HL-60 (cell line): Measurements from ENCODE around the gene SLC12A5.
A peak's percentile ranks its signal among the peaks of the same experiment; 100 is the strongest.

ENCODE experiments used
- DNase-seq, 2 experiments: peaks; one replicate each; pipeline ENCODE4 v3.0.0-alpha.2; 2010 to 2020; ENCODE audit warnings: low read depth in 1 of 2, low spot score in 1 of 2
- H3K27ac ChIP-seq: fragments of 250-450 bp; sonication (Bioruptor Pico); replicated peaks from 2 replicates; pipeline ENCODE4 v1.5.1; 2020; ENCODE audit warnings: mild to moderate bottlenecking, moderate library complexity
- H3K27me3 ChIP-seq: fragments of 250-450 bp; sonication (Bioruptor Pico); 2 replicates; pipeline ENCODE4 v1.5.1; 2021; ENCODE audit warnings: mild to moderate bottlenecking, moderate library complexity; ENCODE audit not compliant: insufficient read depth, poor library complexity, severe bottlenecking
- H3K4me3 ChIP-seq: replicated peaks from 2 replicates; pipeline ENCODE4 v1.5.1; 2011; ENCODE audit warnings: mild to moderate bottlenecking, control low read depth, low read length; ENCODE audit not compliant: insufficient read depth
- CTCF ChIP-seq: IDR thresholded peaks from one replicate; pipeline ENCODE4 v1.5.1; 2011; ENCODE audit warnings: low read length, control low read depth, inconsistent platforms; ENCODE audit not compliant: insufficient read depth
- GABPA ChIP-seq: IDR thresholded peaks from 2 replicates; pipeline ENCODE4 v1.6.1; 2012; ENCODE audit warnings: low read depth
- POLR2AphosphoS5 ChIP-seq: IDR thresholded peaks from 2 replicates; pipeline ENCODE4 v1.6.1; 2012; ENCODE audit warnings: low read depth
- SPI1 ChIP-seq: IDR thresholded peaks from 2 replicates; pipeline ENCODE4 v1.6.1; 2012; ENCODE audit warnings: low read depth, mild to moderate bottlenecking, borderline replicate concordance
- TF ChIP-seq, protein P1 (sequence below): IDR thresholded peaks from 2 replicates; pipeline ENCODE4 v1.6.1; 2012; ENCODE audit warnings: low read depth; ENCODE audit not compliant: insufficient replicate concordance

SLC12A5 gene

DNA sequence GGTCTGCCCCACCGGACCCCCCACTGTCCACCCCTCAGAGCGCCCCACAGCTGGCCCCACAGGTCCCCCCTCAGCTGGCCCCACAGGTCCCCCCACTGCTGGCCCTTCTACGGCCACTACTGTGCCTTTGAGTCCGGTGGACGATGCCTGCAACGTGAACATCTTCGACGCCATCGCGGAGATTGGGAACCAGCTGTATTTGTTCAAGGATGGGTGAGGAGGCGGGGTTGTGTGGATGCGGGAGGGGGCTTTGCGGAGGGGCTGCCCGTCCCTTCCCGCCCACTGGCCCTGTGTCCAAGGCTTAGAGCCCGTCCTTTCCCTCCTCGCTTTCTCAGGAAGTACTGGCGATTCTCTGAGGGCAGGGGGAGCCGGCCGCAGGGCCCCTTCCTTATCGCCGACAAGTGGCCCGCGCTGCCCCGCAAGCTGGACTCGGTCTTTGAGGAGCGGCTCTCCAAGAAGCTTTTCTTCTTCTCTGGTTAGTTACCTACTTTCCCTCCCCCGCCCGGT lies 15.6 kb upstream of the SLC12A5 start:
- no peak for DNase-seq
- no peak overlapping the region for H3K4me3 ChIP-seq
- H3K27ac ChIP-seq, result no peak overlapping the region
- TF ChIP-seq SPI1 (no peak), GABPA (no peak), CTCF (no peak), POLR2AphosphoS5 (no peak)
- TF ChIP-seq, protein P1, sequence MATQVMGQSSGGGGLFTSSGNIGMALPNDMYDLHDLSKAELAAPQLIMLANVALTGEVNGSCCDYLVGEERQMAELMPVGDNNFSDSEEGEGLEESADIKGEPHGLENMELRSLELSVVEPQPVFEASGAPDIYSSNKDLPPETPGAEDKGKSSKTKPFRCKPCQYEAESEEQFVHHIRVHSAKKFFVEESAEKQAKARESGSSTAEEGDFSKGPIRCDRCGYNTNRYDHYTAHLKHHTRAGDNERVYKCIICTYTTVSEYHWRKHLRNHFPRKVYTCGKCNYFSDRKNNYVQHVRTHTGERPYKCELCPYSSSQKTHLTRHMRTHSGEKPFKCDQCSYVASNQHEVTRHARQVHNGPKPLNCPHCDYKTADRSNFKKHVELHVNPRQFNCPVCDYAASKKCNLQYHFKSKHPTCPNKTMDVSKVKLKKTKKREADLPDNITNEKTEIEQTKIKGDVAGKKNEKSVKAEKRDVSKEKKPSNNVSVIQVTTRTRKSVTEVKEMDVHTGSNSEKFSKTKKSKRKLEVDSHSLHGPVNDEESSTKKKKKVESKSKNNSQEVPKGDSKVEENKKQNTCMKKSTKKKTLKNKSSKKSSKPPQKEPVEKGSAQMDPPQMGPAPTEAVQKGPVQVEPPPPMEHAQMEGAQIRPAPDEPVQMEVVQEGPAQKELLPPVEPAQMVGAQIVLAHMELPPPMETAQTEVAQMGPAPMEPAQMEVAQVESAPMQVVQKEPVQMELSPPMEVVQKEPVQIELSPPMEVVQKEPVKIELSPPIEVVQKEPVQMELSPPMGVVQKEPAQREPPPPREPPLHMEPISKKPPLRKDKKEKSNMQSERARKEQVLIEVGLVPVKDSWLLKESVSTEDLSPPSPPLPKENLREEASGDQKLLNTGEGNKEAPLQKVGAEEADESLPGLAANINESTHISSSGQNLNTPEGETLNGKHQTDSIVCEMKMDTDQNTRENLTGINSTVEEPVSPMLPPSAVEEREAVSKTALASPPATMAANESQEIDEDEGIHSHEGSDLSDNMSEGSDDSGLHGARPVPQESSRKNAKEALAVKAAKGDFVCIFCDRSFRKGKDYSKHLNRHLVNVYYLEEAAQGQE, result no peak
- H3K27me3 ChIP-seq, result peaks cover 47% of the 10 kb centered on the region

GRCh38 chr20:46013829-46014516 lies 15.0 kb upstream of the SLC12A5 start:
- peaks cover 46% of the 10 kb centered on the region for H3K27me3 ChIP-seq
- H3K4me3 ChIP-seq, result no peak overlapping the region
- H3K27ac ChIP-seq, result no peak overlapping the region
- TF ChIP-seq POLR2AphosphoS5, result no peak
- TF ChIP-seq SPI1, result no peak
- TF ChIP-seq CTCF, result peak; percentile 61
- no peak for TF ChIP-seq GABPA
- TF ChIP-seq, protein P1, result no peak
- DNase-seq, result peak in 1 of 2 experiments; percentile 59

DNA sequence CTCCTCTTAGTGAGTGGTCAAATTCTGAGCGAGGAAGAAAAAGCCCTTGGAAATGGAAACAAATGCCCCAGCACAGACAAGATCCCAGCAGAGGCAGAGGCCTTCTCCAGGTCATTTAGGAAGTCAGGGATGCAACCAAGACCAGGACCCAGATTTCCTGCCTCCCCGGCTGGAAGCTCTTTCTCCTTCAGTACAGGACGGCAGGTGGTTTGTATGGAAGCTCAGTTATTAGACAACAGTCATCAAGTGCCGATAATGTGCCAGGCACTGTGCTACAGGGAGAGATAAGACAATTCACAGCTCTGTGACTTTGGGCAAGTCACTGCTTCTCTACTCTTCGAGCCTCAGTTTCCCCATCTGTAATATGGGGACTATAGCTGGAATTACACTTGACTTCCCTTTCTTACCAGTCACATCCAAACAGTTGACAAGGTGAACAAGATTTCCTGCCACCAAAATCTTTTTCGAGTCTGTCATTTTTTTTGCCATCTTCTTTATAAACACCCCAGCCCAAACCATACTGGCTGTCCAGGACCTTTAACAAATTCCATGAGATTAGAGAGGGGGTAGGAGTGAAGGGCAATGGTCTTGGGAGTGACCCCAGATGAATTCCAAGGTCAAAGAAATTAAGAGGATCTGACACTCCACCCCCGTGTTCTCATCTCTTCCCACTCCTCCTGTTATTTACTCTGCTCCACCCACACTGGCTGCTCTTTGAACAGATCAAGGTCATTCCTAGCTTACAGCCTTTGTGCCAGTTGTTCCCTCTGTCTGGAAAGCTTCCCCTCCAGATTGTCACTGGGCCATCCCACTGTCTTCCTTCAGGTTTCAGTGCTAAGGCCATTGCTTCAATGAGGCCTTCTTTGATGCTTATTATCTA lies 14.3 kb upstream of the SLC12A5 start:
- no peak overlapping the region for H3K4me3 ChIP-seq
- TF ChIP-seq POLR2AphosphoS5 (no peak), SPI1 (no peak), GABPA (no peak), CTCF (no peak)
- H3K27ac ChIP-seq, result no peak overlapping the region
- H3K27me3 ChIP-seq, result peaks cover 39% of the 10 kb centered on the region
- DNase-seq, result no peak
